SW 1271 (cell line): Measurements from ENCODE around the gene STAC.
A peak's percentile ranks its signal among the peaks of the same experiment; 100 is the strongest.
"Not testable (repeated sequence)": the region's sequence is repeated elsewhere in the genome, so short reads cannot be mapped to it uniquely, and the experiment has no call there.

Experiments
- DNase-seq, 2 experiments: peaks; one replicate each; lab custom pipeline; 2025; lab: John Stamatoyannopoulos, UW

STAC gene

DNA sequence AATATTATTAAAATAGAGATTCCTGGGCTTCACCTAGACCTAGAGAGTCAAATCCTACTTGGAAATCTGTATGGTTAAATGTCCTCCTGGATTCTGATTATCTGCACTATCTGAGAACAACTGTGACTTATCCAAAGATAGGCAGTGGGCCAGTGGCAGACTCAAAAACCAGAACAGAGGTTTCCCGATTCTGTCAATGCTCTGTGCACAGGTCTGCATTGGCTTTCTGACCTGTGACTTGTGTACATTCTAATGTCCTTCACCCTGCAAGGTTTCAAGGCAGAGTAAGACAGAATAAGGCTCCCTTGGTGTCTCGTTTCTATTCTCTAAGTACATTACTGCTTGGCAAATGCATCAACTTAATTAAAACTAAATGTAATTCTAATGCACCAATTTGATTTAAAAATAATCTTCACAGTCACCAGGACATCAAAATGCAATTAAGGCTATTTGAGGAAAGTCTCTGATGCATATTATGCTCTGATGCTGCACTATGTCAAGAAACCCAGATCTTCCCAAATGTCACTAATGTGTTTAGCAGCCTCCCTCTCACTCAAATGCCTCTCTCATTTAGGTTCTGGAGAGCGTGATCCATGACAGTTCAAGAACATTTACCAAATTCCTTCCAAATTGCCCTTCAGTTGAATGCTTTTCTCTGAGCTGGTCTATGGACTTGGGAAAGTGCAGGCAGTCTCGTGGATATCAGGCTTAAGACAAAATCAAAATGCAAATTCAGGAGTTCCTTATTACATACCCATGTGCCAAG lies 140.1 kb downstream of the STAC start:
- DNase-seq: no peak

DNA sequence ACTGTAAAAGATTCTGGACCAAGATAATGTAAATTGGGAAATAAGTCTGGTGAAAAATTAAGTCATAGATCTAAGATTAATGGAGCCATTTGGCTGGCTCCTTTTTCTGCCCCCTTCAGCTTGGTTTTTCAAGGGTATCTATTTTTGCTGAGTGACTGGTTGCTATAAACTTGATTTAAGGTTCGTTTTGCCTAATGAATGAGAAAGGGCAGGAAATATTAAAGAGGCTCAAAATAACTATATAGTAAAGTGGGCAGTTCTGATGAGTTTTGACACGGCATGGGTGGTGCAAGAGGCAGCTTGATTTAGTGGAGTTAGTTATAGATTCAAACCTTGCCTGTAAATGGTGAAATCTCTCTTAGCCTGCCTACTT lies 140.7 kb downstream of the STAC start:
- DNase-seq: no peak

DNA sequence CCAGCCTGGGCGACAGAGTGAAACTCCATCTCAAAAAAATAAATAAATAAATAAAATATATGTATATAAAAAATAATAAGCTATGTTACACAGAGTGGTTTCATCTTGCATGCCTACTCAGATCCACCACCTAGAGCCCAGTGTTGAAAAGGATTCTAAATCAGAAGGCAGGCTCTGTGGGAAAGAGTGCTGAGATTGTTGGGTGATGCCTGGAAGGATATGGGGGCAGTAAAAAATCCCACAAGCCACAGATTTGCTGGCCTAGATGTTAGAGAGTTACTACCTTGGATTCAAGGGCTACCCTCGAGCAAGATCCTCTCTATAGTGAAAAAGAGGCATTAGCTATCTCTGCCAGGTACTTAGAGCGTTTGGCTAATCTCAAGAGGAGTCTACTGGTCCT lies 144.3 kb downstream of the STAC start:
- no peak for DNase-seq

DNA sequence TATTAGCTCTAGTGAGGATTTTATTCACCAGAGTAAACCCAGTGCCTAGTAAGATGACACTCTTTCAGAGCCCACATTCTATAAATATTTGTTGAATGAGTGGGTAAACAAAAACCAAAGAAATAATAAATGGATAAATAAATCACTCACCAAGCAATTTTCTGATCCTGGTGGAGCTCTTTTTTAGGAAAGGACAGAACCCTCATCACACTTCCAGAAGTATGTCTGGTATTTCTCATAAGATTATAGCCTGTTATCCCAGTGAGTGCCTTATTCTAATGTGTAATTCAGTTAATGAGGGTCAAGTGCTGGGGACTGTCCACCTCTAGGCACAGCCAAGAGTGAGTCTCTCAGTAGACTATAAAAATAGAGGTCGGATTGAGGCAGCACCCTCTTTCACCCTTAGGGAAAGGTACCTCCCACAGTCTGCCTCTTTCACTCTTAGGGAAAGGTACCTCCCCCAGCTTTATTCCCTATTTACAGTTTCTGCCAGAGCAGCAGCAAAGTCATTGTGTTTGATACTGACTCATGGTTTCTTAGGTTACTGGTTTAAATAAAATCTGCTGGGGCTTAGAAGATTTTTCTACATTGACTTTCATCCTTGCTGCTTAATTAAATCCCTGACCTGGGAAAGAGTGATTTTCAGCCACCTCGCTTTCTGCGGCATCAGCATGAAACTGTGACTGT lies 145.0 kb downstream of the STAC start:
- no peak for DNase-seq

DNA sequence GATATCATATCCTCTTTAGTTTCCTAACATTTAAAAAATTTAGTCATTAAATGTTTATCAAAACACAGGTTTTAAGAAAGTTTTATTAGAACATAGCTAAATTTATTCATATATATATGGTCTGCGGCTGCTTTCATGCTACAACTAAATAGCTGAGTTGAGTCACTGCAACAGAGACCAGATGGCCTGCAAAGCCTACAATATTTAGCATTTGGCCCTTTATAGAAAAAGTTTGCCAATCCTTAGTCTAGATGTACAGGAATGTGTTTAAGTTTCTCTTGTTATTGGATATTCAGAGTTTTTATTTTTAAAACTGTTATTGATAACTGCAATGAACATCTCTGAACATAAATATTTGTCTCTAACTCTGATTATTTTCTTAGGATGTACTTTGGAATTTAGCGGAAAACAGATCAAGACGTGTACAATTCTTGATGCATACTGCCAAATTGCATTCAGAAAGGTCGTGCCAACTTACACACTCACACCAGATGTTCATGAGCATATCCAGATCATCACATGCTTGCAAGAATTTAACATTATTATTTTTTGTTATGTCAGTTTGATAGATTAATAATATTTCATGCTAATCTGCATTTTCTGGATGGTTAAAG lies 157.9 kb downstream of the STAC start:
- DNase-seq: no peak

DNA sequence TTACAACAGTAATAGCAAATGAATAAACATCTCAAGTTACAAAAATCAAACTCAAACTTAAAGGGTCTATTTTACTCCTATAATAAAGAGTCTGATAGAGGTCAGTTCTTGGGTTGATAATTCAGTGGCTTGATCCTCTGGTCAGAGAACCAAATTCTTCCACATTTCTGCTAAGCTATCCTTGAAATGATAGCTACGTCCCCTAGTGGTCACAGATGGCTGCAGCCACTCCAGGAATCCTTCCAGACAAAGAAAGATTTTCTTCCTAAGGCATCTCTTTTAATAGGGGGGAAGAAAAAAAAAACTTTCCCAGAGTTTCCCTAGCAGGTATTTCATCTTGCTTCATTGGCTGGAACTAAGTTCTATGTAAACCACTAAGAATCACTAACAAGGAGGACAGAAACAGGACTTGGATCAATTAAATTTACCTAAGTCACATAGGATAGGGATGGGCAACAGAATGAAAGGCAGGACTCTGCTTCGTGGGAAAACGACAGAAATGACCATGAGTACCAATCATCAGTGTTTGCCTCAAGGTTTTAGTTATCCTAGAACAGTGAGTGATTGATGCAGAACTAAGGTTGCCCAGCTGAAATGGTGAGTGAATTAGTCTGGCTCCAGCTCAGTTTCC lies 160.7 kb downstream of the STAC start:
- peak in 1 of 2 experiments; percentile 58 for DNase-seq

DNA sequence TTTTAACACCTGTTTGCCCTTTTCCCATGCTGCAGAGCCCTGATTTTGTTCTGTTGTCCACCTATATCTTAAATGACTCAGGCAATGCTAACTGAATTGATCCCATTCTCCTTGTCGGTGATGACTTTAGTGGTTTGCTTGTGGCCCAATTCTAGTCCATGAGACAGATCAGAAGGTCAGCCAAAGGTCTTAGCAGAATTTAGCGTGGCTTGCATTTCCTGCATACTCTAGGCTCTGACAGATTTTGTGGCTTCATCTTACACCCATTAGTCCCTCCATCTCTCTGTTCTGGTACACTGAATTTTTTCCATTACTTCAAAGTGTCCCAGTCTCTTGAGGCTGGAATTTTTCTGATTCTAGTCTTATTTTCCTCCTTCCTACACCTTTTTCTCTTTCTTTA lies 161.9 kb downstream of the STAC start:
- no peak for DNase-seq

DNA sequence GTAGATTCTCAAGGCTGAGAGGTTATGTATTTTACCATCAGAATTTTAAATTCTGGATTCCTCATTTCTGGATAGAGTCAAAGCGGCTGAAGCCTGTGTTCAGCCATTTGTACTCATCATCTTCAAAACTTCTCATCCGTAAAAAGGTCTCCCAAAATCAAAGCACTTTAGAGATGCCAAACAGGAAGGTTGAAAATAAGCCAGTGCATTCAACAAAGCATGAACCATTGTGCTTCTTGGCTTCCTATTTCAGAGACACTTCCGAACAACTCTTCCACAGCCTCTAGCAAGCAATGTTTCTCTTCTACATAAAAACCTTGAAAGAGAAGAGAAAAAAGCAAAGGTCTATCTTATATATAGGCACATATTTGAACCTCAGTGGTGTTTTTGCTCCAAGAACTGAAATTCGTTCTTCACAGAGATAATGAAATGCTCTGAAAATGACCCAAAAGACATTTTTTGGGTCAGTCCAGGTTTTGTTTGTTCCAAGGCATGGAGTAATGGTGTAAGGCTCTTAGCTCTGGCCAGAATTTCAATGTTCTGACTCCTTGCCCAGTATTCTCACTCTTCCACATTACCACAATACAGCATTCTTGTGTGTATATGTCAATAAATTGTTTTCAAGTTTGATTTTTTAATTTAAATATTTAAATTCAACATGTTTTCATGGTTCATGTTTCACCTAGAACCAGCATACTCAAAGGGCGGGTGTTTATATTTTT lies 163.1 kb downstream of the STAC start:
- DNase-seq: no peak

DNA sequence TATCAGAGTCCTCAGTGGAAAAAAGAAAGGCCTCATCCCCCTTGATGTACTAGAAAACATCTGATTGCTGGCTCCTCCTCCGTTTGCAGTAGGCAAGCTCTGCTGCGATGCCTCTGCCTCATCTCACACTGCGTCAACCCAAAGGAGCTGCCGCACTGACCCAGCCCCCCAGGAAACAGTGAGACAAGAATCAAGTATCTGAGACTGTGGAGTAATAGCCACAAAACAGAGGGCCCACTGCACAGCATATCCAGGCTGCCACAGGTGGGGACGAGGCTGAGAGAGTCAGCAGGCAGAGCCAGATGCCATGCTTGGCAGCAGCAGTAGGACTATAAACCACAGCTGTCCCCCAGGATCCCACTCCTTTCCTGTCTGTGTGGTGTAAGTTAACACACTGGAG lies 165.9 kb downstream of the STAC start:
- DNase-seq: no peak

DNA sequence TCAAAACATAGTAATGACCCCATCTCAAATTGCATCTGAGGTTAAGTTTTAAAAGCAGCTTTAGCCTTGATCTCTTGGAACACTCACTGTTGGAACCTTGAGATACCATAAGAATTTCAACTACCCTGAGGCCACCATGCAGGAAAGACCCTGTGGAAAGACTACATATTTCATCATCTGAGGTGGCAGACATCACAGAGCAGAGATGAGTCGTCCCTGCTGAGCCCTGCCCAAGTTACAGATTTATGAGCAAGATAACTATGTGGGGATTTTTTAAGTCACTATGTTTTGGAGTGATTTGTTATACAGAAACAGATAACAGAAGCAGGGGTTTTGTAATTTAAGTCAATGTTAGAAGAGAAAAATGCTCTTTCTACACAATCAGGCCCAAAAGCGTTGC lies 168.4 kb downstream of the STAC start:
- no peak for DNase-seq

DNA sequence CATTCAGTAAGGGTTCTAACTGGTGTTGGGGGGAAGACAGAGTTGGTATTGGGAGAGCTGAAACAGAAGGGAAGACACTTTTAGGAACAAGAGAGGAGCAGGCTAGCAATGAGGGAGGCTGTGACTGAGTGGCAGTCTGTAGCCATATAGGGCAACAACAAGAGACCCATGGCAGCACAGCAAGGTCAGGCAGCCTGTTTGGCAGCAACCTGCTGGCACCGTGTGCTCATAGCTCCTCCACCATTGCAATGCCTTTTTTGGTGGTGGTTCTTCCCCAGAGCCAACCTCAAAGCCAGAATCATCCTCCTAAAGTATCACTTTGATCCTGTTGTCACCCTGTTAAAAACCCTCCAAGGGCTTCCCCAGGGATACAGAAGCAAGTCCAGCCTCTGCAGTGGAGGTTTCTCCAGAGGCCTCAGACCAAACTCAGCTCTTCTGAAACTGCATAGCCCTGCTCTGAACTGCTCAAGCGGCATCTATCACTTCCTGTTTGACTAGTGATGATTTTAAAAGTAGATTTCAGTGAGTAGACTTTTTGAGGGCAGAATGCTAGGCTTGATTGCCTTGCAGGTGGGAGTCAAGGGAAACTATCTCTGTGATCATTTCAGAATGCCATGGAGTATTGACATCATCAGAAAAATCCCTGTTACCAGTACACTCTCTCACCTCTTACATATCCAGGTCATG lies 176.9 kb downstream of the STAC start:
- no peak for DNase-seq

DNA sequence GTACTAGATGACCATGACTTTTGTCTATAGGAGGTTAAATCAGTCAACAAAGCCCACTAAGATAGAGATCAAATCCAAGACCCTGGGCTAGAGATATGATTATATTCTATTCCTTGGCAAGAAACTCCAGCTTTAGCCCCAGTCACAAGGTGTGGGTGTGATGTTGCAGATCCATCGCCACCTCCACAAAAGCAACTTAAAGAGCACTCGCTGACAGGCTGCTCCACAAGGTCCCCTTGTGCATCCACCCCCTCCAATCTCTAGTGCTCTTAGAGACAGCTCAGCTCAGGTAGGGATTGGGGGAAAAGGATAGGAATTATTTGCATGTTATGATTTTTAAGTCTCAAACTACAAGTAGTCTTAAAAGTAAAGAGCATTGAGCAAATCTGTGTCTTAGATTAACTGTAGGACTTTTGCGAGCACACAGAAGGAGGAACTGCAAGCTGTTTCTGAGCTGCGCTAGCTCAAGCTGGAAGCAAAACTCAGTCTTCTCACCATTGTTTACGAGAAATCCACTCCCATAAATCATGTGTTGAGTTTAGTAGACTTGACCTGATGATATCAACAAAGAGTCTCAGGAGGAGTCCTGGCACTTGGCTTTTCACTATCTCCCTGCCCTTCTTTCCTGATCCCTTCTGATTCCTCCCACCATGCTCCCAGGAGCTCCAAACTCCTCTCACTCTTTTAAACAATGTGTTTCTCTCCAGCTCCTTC lies 177.6 kb downstream of the STAC start:
- no peak for DNase-seq

DNA sequence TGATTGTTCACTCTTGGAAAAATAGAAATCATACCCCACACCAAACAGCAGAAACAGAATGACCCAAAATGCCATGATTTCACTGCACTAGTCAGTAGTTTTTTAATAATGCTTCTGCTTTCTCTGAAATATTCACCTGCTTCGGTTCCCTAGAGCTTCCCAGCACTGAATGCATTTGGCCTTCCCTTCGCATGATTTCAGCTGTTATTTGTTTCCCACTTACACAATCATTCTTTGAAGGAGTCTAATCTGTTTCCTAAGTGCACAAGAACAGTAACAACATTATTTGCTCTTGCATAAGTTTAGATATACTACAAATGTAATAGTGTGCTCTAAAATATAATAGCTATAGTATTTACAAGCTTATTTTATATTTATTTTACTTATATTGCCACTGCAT lies 178.7 kb downstream of the STAC start:
- DNase-seq: no peak

DNA sequence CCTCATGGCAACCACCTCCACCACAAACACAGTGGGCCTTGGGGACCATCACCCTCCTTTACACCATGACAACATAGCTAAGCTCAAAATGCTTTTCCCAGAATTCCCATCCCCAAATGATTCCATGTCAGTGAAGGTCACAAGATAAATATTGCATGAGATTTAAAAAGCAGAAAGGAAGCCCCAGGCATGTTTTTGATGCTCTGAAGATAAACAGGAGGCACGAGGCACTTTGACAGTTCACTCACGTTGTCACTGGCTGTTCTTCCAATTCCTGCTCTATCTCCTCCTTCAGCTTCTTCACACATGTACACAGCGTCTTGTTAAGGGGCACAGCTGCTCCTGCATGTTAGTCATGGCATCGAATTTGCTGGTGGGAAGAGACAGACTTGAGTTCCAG lies 180.4 kb downstream of the STAC start:
- DNase-seq: no peak

DNA sequence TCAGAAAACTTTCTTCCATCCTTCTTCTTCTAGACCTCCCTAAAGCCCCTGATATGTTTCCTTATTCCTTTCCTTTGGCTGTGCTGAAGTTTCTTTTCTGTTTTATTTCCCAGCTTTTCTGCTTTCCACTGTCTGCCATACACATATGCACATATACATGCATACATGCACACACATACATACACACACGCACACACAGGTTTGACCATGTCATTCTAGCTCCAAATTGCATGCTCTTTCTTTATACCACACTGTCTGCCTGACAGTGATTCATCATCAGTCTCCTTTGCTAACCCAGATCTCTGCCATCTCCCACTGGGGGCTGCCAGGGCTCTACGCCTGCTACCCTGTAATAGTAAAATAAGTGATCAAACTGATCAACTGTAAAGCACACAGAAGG lies 181.3 kb downstream of the STAC start:
- no peak for DNase-seq

DNA sequence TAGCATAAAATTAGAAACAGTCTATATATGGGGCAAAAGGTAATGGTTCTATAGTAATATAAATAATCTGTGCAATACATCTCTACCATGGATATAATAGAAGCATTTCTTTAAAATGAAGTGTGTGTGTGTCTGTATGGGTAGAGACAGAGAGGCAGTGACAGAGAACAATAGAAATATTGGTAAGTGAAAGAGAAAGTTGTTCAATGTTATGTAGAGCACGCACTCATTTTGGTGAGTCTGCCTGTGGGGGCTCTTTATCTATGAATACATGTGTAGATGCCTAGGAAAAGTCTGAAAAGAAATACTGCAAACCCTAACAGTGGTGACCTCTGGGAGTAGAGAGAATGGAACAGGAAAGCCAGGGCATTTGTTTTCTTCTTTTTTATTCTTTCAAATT lies 182.6 kb downstream of the STAC start:
- DNase-seq: no peak

DNA sequence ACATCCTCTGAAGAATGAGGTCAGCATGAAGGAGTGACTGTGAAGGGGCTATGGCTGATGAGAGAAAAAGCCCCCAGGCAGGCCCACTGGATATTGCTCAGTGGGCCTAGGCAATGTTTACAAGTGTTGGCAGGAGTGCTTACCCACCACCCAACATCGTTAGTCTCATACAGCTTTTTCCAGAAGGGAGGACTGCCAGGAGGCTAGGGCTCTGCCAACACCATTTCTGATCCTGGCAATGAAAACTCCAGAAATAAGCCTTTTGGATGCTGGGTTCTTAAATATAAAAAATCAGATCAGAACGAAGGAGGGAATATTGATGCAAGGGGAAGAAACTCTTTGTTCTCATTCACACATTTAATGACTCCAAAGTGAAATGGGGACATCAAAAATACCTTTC lies 194.9 kb downstream of the STAC start:
- no peak for DNase-seq

DNA sequence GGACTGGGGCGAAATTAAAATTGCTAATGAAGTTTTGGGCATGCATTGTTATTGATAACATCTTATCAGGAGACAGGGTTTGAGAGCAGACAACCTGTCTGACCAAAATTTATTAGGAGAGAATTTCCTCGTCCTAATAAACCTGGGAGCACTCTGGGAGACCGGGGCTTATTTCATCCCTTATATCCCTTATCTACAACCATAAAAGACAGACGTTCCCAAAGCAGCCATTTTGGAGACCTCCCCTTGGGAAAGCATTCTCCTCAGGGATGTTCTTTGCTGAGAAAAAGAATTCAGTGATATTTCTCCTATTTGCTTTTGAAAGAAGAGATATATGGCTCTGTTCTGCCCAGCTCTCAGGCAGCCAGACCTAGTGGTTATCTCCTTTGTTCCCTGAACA lies 198.1 kb downstream of the STAC start:
- not testable (repeated sequence) for DNase-seq

DNA sequence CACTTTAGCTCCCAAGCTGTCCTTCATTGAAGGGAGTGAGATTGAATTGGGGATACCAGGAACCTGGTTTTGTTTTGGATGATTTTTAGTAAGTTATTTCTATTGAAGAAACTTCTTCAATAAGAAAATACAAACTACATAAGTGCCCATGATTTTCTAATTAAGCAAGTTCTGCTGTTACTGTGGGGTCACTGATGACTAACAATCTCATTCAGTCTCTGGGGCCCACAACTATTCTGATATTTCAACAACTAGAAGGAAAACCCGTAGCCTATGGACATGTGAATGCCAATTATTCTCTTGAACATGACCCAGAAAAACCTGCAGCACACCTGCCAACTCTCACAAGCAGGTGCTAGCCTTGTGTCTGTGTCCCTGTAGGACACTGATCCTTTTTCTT lies 199.4 kb downstream of the STAC start:
- DNase-seq: no peak

DNA sequence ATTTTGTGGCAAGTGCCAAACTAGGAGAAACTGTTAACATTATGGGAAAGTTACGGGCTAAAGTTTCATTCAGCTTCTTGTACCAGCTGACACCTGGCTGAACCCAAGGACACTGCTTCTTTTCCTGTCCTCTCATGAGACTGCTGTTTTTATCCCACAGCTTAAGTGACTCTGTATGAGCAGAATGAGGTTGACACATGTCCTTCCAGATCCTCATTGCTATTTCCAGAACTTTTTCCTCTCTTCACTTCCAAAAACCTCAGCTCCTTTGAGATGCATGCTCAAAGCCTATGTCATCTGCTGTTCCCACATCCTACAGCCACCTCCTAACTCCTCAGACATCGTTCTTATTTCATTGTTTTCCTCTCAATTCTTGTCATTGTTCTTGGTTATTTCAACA lies 200.4 kb downstream of the STAC start:
- no peak for DNase-seq

DNA sequence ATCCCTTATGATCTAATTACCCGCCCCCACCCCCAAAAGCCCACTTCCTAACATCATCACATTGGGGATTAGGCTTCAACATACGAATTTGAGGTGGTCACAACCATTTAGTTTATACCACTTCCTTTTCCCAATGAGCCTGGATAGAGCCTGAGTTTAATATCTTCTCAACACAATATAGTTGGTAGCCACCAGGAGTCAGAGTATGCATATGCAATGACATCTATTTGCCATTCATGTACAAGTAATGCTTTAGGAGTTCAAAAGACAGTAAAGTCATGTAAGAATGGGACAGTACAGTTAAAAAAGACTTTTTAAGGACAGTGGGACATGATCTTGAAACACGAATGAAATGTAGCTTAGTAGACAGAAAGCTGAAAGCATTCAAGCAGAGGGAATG lies 211.7 kb downstream of the STAC start:
- DNase-seq: peak in 1 of 2 experiments; percentile 19
